ENCODE data around the gene VASP. TPM values are rescaled to one million over a fixed set of nuclear protein-coding genes. Genes with fewer than 3 reads are reported as not detected.

VASP gene
- total and polyA plus RNA-seq, 9 of the 15 experiments (the other 6 are each of a cell fraction or from before 2014, with no cell fraction given) = 16.7 to 261 (median 112) TPM

DNA sequence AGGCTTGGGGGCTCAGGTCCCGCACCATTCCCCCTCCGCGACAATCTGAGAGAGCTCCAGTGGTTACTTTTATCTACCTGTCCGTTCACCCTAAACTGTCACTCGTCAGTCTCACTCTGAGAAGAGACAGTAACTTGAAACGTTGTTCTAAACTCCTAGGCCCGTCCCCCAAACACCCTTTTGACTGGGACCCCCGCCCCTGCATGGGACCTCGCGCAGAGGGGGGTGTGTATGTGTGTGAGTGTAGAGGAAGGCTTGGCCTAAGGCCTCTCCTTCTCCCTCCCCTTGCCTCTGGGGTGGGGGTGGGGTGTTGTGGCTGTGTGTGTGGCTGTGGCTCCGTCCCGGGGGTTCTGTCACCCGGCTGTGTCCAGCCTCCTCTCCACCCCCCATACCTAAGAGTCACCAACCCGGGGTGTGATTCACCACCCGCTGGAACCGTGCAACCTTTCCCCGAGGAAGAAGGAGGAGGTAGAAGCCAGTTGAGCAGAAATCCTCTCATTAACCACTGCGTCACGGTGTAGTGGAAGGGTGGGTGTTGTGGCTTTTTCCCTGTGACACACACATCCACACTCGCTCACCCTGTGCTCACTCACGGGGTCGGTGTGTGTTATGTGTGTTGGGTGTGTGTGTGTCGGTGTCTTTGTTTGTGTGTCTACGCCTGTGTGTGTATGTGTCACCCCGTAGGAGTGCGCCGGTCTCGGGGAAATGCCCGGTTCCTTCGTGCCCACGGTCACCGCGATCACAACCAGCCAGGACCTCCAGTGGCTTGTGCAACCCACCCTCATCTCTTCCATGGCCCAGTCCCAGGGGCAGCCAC lies 37.1 kb upstream of the VASP start (continued):
- no peak for TF ChIP-seq REST (IDR thresholded peaks at IDR 0.05; ENCODE audit: borderline replicate concordance)
- no peak for TF ChIP-seq REST (CRISPR knock-in tag; IDR thresholded peaks at IDR 0.05; ENCODE audit: low read depth)
- no peak for TF ChIP-seq DIDO1 (tag; IDR thresholded peaks at IDR 0.05; ENCODE audit: low read depth)
- TF ChIP-seq PML (IDR thresholded peaks at IDR 0.05; ENCODE audit: low read length) = peak; percentile 21
- no peak for TF ChIP-seq CHD2 (IDR thresholded peaks at IDR 0.05; ENCODE audit: low read depth, low read length)
- TF ChIP-seq FOSL1 (tag; conservative IDR thresholded peaks at IDR 0.05) = peak; percentile 64; the same call in 1 of the 2 replicates
- TF ChIP-seq SUPT5H (IDR thresholded peaks at IDR 0.05) = 0 out of 2 replicates have a peak, but pooled peaks have one; percentile 53
- peak; percentile 48; the same call in 1 of the 2 replicates for TF ChIP-seq ATF3 (IDR thresholded peaks at IDR 0.05)
- no peak; the same call in 1 of the 2 replicates for TF ChIP-seq ATF3 (CRISPR knock-in tag; conservative IDR thresholded peaks at IDR 0.05)
- 0 out of 2 replicates have a peak, but pooled peaks have one; percentile 9 for TF ChIP-seq ATF4 (CRISPR knock-in tag; IDR thresholded peaks at IDR 0.05)
- TF ChIP-seq, protein P1, sequence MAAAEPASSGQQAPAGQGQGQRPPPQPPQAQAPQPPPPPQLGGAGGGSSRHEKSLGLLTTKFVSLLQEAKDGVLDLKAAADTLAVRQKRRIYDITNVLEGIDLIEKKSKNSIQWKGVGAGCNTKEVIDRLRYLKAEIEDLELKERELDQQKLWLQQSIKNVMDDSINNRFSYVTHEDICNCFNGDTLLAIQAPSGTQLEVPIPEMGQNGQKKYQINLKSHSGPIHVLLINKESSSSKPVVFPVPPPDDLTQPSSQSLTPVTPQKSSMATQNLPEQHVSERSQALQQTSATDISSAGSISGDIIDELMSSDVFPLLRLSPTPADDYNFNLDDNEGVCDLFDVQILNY (CRISPR knock-in tag; IDR thresholded peaks at IDR 0.05) = 0 out of 2 replicates have a peak, but pooled peaks have one; percentile 36
- no peak for TF ChIP-seq CTBP1 (IDR thresholded peaks at IDR 0.05; ENCODE audit: borderline replicate concordance)
- no peak for TF ChIP-seq SRSF9 (IDR thresholded peaks at IDR 0.05; ENCODE audit: borderline replicate concordance, low read depth, low read length)
- TF ChIP-seq ELF2 (CRISPR knock-in tag; IDR thresholded peaks at IDR 0.05) = no peak
- TF ChIP-seq POLR2A (conservative IDR thresholded peaks at IDR 0.05) = peak; percentile 48; the same call in 1 of the 2 replicates
- no peak for TF ChIP-seq PYGO2 (tag; IDR thresholded peaks at IDR 0.05)

Data from K562 (cell line).